Transverse colon (tissue), 4 donors: ENCODE data around the gene TPSAB1. TPM values are rescaled to one million over a fixed set of nuclear protein-coding genes. Genes with fewer than 3 reads are reported as not detected.

Experiments used
- DNase-seq: peaks from one replicate; pipeline ENCODE4 v3.0.0-alpha.2; 2019
- H3K27ac ChIP-seq, 4 donors: fragments of 200-600 bp; sonication (generic); 2 replicates each; pipeline ENCODE4 v1.5.1; 2016 to 2018; ENCODE audit warnings: inconsistent platforms in 4 of 4
- H3K27me3 ChIP-seq: fragments of 200-600 bp; sonication (generic); 2 replicates; pipeline ENCODE4 v1.5.1; 2017; ENCODE audit warnings: inconsistent platforms
- H3K36me3 ChIP-seq, 4 donors: fragments of 200-600 bp; sonication (generic); 2 replicates each; pipeline ENCODE4 v1.5.1; 2017 to 2019; ENCODE audit warnings: inconsistent platforms in 4 of 4
- H3K4me1 ChIP-seq, 4 donors: fragments of 200-600 bp; sonication (generic); 2 replicates each; pipeline ENCODE4 v1.5.1; 2017 to 2020; ENCODE audit warnings: inconsistent platforms in 4 of 4
- H3K4me3 ChIP-seq, 4 donors: fragments of 200-600 bp; sonication (generic); 1 replicate in 1 of 4; 2 replicates in 3 of 4; pipeline versions ENCODE4 v1.5.1 to v1.6.1; 2017 to 2019; ENCODE audit warnings: inconsistent platforms in 4 of 4
- H3K9me3 ChIP-seq, 2 donors: fragments of 200-600 bp; sonication (generic); 2 replicates each; pipeline ENCODE4 v1.5.1; 2017 to 2019; ENCODE audit warnings: inconsistent platforms in 2 of 2
- EP300 ChIP-seq: sonication (generic); formaldehyde crosslinking; IDR thresholded peaks from one replicate; pipeline ENCODE4 v1.6.1; 2017; ENCODE audit warnings: antibody characterized with exemption, low read depth
- POLR2A ChIP-seq: fragments of 450-650 bp; IDR thresholded peaks from one replicate; pipeline ENCODE4 v1.6.1; 2016; ENCODE audit warnings: antibody characterized with exemption, mild to moderate bottlenecking, moderate library complexity
- POLR2AphosphoS5 ChIP-seq, 3 donors: sonication (generic); formaldehyde crosslinking; IDR thresholded peaks; one replicate each; pipeline ENCODE4 v1.6.1; 2016; ENCODE audit warnings: antibody characterized with exemption in 3 of 3
- WGBS, 2 donors: methylation state at CpG; one replicate each; pipeline ENCODE4 v1.1.5; 2018; ENCODE audit warnings: low coverage in 1 of 2; 5-methylcytosine and 5-hydroxymethylcytosine counted together
- in situ Hi-C, 4 donors: fragments of 200-750 bp; cut with MboI; loops; one replicate each; pipeline versions ENCODE4 v1.15.0 to v1.15.1; 2017; ENCODE audit warnings: low sequenced_read_pairs in 3 of 4, low pct_ligation_motif_present in 1 of 4, low pct_unique_long_range_greater_than_20kb in 1 of 4
- intact Hi-C: fragments of 100-400 bp; cut with DNase I; formaldehyde crosslinking; loops from one replicate; pipeline ENCODE4 v1.15.1; 2023; ENCODE audit warnings: low total_unique reads
- total RNA-seq, 4 donors: library from RNA; depleted of rRNA; stranded (reverse); fragments of >200 nt; gene quantifications; one replicate each; pipeline ENCODE4 v1.1.0, GENCODE V29; 2016
- TF ChIP-seq, protein P1 (sequence below), 5 experiments: fragments of 200-600 bp in 3 of 5; fragments of 450-650 bp in 2 of 5; sonication (generic) in 3 of 5; IDR thresholded peaks; 1 replicate in 2 of 5; 2 replicates in 3 of 5; pipeline ENCODE4 v1.5.1; 2016 to 2017; ENCODE audit warnings: antibody characterized with exemption in 5 of 5, inconsistent platforms in 3 of 5, mild to moderate bottlenecking in 2 of 5, moderate library complexity in 1 of 5

The TPSAB1 gene
- total RNA-seq, 4 donors from 2014 or later, result 9.4 to 33.7 (median 23.8) TPM

- in situ Hi-C loops (no loop called here), intact Hi-C loops (no loop called here)
- H3K36me3 ChIP-seq, result no peaks in the 10 kb centered on the region
- 70 to 79% methylated on average over 2 to 30 of the region's 32 CpGs for WGBS, 2 donors
- no peak for DNase-seq
- H3K9me3 ChIP-seq, result no peaks in the 10 kb centered on the region
- H3K27ac ChIP-seq, result no peak overlapping the region
- TF ChIP-seq EP300 (no peak), POLR2A (no peak), POLR2AphosphoS5 (IDR thresholded peaks at IDR 0.05) (no peak)
- TF ChIP-seq, protein P1, sequence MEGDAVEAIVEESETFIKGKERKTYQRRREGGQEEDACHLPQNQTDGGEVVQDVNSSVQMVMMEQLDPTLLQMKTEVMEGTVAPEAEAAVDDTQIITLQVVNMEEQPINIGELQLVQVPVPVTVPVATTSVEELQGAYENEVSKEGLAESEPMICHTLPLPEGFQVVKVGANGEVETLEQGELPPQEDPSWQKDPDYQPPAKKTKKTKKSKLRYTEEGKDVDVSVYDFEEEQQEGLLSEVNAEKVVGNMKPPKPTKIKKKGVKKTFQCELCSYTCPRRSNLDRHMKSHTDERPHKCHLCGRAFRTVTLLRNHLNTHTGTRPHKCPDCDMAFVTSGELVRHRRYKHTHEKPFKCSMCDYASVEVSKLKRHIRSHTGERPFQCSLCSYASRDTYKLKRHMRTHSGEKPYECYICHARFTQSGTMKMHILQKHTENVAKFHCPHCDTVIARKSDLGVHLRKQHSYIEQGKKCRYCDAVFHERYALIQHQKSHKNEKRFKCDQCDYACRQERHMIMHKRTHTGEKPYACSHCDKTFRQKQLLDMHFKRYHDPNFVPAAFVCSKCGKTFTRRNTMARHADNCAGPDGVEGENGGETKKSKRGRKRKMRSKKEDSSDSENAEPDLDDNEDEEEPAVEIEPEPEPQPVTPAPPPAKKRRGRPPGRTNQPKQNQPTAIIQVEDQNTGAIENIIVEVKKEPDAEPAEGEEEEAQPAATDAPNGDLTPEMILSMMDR (IDR thresholded peaks at IDR 0.05), result no peak
- H3K4me3 ChIP-seq, result no peak overlapping the region
- H3K27me3 ChIP-seq, result peaks cover 54% of the 10 kb centered on the region
- H3K4me1 ChIP-seq, result peaks cover 0 to 4% (median 3%) of the 10 kb centered on the region in 4 donors
These were observed 21.8 kb downstream of the TPSAB1 start for GRCh38 chr16:1262210-1262845.

DNA sequence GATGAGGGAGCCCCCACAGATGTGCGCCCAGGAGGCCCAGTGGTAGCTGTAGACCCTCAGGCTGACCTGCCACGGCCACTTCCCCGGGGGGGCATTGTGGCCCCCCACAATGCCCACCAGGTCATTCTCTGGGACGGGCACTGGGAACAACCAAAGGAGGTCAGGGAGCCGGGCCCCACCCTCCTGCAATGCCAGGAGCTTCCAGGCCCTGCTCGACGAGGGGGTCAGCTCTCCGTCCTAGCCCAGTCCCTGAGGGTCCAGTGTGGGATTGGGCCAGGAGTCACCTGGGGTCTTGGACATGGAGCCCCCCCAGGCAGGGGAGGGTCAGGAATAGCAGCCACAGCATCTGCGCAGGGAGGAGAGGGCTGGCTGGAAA is 22.3 kb downstream of the TPSAB1 start:
- 80 to 100% methylated on average over 1 to 2 of the region's 9 CpGs for WGBS, 2 donors
- no peak for TF ChIP-seq EP300
- TF ChIP-seq POLR2AphosphoS5 (IDR thresholded peaks at IDR 0.05), result no peak
- no peak for TF ChIP-seq POLR2A
- TF ChIP-seq, protein P1 (IDR thresholded peaks at IDR 0.05), result no peak
- H3K4me3 ChIP-seq, result no peak overlapping the region
- DNase-seq, result no peak
- no peak overlapping the region for H3K27ac ChIP-seq
- H3K9me3 ChIP-seq, result no peaks in the 10 kb centered on the region
- H3K27me3 ChIP-seq, result peaks cover 50% of the 10 kb centered on the region
- in situ Hi-C loops, result no loop called here
- H3K4me1 ChIP-seq, result peaks cover 0 to 4% (median 3%) of the 10 kb centered on the region in 4 donors
- H3K36me3 ChIP-seq, result no peaks in the 10 kb centered on the region
- intact Hi-C loops, result no loop called here

GRCh38 chr16:1263591-1264344 is 23.3 kb downstream of the TPSAB1 start:
- Histone ChIP-seq H3K27ac (no peak overlapping the region), H3K4me3 (no peak overlapping the region), H3K4me1 (peaks cover 0 to 4% (median 2%) of the 10 kb centered on the region in 4 donors), H3K36me3 (no peaks in the 10 kb centered on the region), H3K27me3 (peaks cover 45% of the 10 kb centered on the region), H3K9me3 (no peaks in the 10 kb centered on the region)
- TF ChIP-seq POLR2A (no peak), EP300 (no peak), POLR2AphosphoS5 (IDR thresholded peaks at IDR 0.05) (no peak)
- TF ChIP-seq, protein P1 (IDR thresholded peaks at IDR 0.05), result no peak
- intact Hi-C loops (no loop called here), in situ Hi-C loops (no loop called here)
- 74% methylated on average over 8 of the region's 15 CpGs; no CpG with 5 or more reads in 1 of the 2 donors for WGBS, 2 donors
- DNase-seq, result no peak

- H3K27ac ChIP-seq, result no peak overlapping the region
- DNase-seq, result no peak
- H3K4me3 ChIP-seq, result no peak overlapping the region
- peaks cover 41% of the 10 kb centered on the region for H3K27me3 ChIP-seq
- WGBS, 2 donors, result 80 to 89% methylated on average over 2 to 16 of the region's 16 CpGs
- no peaks in the 10 kb centered on the region for H3K4me1 ChIP-seq
- intact Hi-C loops, result no loop called here
- in situ Hi-C loops, result no loop called here
- TF ChIP-seq POLR2A (no peak), EP300 (no peak), POLR2AphosphoS5 (IDR thresholded peaks at IDR 0.05) (no peak)
- TF ChIP-seq, protein P1 (IDR thresholded peaks at IDR 0.05), result no peak
- H3K36me3 ChIP-seq, result no peaks in the 10 kb centered on the region
- H3K9me3 ChIP-seq, result no peaks in the 10 kb centered on the region
These were observed 24.0 kb downstream of the TPSAB1 start for GRCh38 chr16:1264345-1265089.
